ENCODE results near the gene TEAD1. TPM values are rescaled to one million over a fixed set of nuclear protein-coding genes. Genes with fewer than 3 reads are reported as not detected.

TEAD1 gene
- total and polyA plus RNA-seq, 10 of the 15 experiments (the other 5 are each of a cell fraction or from before 2014, with no cell fraction given): 0.01 to 0.59 (median 0.04) TPM; not detected in 6

DNA sequence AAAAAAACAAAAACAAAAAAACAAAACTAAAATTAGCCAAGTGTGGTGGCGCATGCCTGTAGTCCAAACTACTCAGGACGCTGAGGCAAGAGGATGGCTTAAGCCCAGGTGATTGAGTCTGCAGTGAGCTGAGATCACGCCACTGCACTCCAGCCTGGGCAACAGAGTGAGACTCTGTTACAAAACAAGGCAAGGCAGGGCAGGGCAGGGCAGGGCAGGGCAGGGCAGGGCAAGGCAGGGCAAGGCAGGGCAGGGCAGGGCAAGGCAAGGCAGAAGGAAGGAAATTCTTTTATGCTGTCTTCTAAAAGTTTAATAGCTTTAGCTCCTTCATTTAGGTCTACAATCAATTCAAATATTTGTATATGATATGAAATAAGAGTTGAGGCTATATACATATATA lies 284.8 kb downstream of the TEAD1 start (continued):
- TF ChIP-seq, protein P1, sequence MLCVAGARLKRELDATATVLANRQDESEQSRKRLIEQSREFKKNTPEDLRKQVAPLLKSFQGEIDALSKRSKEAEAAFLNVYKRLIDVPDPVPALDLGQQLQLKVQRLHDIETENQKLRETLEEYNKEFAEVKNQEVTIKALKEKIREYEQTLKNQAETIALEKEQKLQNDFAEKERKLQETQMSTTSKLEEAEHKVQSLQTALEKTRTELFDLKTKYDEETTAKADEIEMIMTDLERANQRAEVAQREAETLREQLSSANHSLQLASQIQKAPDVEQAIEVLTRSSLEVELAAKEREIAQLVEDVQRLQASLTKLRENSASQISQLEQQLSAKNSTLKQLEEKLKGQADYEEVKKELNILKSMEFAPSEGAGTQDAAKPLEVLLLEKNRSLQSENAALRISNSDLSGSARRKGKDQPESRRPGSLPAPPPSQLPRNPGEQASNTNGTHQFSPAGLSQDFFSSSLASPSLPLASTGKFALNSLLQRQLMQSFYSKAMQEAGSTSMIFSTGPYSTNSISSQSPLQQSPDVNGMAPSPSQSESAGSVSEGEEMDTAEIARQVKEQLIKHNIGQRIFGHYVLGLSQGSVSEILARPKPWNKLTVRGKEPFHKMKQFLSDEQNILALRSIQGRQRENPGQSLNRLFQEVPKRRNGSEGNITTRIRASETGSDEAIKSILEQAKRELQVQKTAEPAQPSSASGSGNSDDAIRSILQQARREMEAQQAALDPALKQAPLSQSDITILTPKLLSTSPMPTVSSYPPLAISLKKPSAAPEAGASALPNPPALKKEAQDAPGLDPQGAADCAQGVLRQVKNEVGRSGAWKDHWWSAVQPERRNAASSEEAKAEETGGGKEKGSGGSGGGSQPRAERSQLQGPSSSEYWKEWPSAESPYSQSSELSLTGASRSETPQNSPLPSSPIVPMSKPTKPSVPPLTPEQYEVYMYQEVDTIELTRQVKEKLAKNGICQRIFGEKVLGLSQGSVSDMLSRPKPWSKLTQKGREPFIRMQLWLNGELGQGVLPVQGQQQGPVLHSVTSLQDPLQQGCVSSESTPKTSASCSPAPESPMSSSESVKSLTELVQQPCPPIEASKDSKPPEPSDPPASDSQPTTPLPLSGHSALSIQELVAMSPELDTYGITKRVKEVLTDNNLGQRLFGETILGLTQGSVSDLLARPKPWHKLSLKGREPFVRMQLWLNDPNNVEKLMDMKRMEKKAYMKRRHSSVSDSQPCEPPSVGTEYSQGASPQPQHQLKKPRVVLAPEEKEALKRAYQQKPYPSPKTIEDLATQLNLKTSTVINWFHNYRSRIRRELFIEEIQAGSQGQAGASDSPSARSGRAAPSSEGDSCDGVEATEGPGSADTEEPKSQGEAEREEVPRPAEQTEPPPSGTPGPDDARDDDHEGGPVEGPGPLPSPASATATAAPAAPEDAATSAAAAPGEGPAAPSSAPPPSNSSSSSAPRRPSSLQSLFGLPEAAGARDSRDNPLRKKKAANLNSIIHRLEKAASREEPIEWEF (IDR thresholded peaks at IDR 0.05; ENCODE audit: insufficient replicate concordance, low read depth, low read length): no peak
- no peak for TF ChIP-seq JUND (IDR thresholded peaks at IDR 0.05; ENCODE audit: low read depth, low read length)
- no peak for TF ChIP-seq ATF7 (IDR thresholded peaks at IDR 0.05; ENCODE audit: low read depth)
- TF ChIP-seq MYC (IDR thresholded peaks at IDR 0.05; ENCODE audit: insufficient read depth, insufficient read length, insufficient replicate concordance, low read length, severe bottlenecking): no peak

DNA sequence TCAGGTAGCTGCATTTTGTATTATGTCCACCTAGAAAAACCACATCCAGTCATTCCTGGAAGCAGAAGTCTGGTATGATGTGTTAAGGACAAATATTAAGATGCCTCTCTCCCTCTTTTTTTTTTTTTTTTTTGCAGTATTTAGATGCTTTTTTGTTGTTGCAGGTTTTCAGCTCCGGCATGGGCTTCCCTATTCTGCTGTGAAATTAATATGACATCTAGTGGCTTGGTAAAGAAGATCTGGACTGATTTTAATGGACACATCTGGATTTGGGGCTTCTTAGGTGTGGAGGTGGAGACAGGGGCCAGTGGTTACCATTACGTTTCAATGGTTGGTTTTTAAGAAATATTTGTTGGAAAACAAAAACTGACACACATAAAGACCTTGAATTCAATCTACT lies 287.4 kb downstream of the TEAD1 start:
- CTCF ChIA-PET: interaction anchor here (0.6 to 11.6 kb wide), 7 partner anchors 153 to 1934 kb away, joined by 3 to 201 read pairs (median 17); no protein-coding TSS in a partner anchor
- BruUV-seq (replicated peaks): no TSS peak
- ATAC-seq: no peak
- intact Hi-C loops (cut with micrococcal nuclease; ENCODE audit: unreplicated experiment) (loop anchor here (5.0 to 10.0 kb wide), 3 partner anchors 206 to 503 kb away; partner anchors contain the start of gene BTBD10), in situ Hi-C loops (cut with MboI) (loop anchor here (5.0 to 25.0 kb wide), 3 partner anchors 226 to 381 kb away; no protein-coding TSS in a partner anchor)
- no peak for FAIRE-seq
- Histone ChIP-seq H3K27ac (ENCODE audit: control insufficient read depth, insufficient read depth) (no peak overlapping the region), H4K20me1 (ENCODE audit: control insufficient read depth, insufficient read depth) (no peaks in the 10 kb centered on the region), H3K4me1 (ENCODE audit: control insufficient read depth, insufficient read depth, low read length) (no peaks in the 10 kb centered on the region), H3K36me3 (ENCODE audit: control insufficient read depth in 2 of 2, insufficient read depth in 2 of 2, low read length in 1 of 2) (no peaks in the 10 kb centered on the region), H3K79me2 (ENCODE audit: control insufficient read depth, insufficient read depth, low read length) (no peaks in the 10 kb centered on the region), H3K27me3 (replicated peaks in 1 of 2; ENCODE audit: control insufficient read depth in 2 of 2, insufficient read depth in 2 of 2, low read length in 1 of 2) (no peaks in the 10 kb centered on the region), H3K4me3 (no peak overlapping the region), H2AFZ (ENCODE audit: control insufficient read depth, low read depth, low read length) (no peak overlapping the region), H3K9ac (ENCODE audit: control insufficient read depth, insufficient read depth, low read length) (no peak overlapping the region), H3K9me3 (replicated peaks; ENCODE audit: control insufficient read depth, insufficient read depth, low read length) (no peaks in the 10 kb centered on the region), H3K4me2 (ENCODE audit: control insufficient read depth, insufficient read depth) (no peak overlapping the region)
- SMC1A ChIA-PET (ENCODE audit: uncharacterized antibody, unreplicated experiment): interaction anchor here (0.8 to 6.0 kb wide), 4 partner anchors 16 to 631 kb away, joined by 3 to 106 read pairs (median 6); no protein-coding TSS in a partner anchor
- no peak for DNase-seq (ENCODE audit: low read depth, low spot score)
- 29% methylated on average over 2 of the region's 2 CpGs for WGBS (ENCODE audit: insufficient coverage, insufficient replicate concordance, low lambda C conversion rate, missing lambda C conversion rate)
- RAD21 ChIA-PET (ENCODE audit: unreplicated experiment): interaction anchor here (0.6 to 8.5 kb wide), 6 partner anchors 35 to 260 kb away, joined by 3 to 84 read pairs (median 4); no protein-coding TSS in a partner anchor
- POLR2A ChIA-PET: interaction anchor here (0.6 kb wide), 2 partner anchors 76 to 585 kb away, joined by 3 to 7 read pairs; no protein-coding TSS in a partner anchor
- TF ChIP-seq PAX5 (IDR thresholded peaks at IDR 0.05; ENCODE audit: borderline replicate concordance, low read depth, low read length): no peak
- TF ChIP-seq, protein P2, sequence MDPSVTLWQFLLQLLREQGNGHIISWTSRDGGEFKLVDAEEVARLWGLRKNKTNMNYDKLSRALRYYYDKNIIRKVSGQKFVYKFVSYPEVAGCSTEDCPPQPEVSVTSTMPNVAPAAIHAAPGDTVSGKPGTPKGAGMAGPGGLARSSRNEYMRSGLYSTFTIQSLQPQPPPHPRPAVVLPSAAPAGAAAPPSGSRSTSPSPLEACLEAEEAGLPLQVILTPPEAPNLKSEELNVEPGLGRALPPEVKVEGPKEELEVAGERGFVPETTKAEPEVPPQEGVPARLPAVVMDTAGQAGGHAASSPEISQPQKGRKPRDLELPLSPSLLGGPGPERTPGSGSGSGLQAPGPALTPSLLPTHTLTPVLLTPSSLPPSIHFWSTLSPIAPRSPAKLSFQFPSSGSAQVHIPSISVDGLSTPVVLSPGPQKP (IDR thresholded peaks at IDR 0.05; ENCODE audit: low read depth, low read length): no peak
- TF ChIP-seq RAD21 (IDR thresholded peaks at IDR 0.05; ENCODE audit: insufficient read depth, low read depth, low read length): no peak
- no peak for TF ChIP-seq NR2C2 (IDR thresholded peaks at IDR 0.05; ENCODE audit: borderline replicate concordance, control insufficient read depth, insufficient read length, low read depth)
- no peak for TF ChIP-seq BHLHE40 (IDR thresholded peaks at IDR 0.05; ENCODE audit: borderline replicate concordance in 1 of 2, low read depth in 2 of 2, low read length in 1 of 2)
- no peak for TF ChIP-seq STAT3 (IDR thresholded peaks at IDR 0.05; ENCODE audit: low read depth, low read length)
- TF ChIP-seq FOS (IDR thresholded peaks at IDR 0.05; ENCODE audit: borderline replicate concordance, extremely low read depth, insufficient read length): no peak
- no peak for TF ChIP-seq ZNF384 (IDR thresholded peaks at IDR 0.05; ENCODE audit: borderline replicate concordance, low read depth, low read length)
- TF ChIP-seq GATAD2B (conservative IDR thresholded peaks at IDR 0.05; ENCODE audit: low read depth): no peak
